HepG2 (cell line): ENCODE measurements around the gene FOXN3. TPM values are rescaled to one million over a fixed set of nuclear protein-coding genes. Genes with fewer than 3 reads are reported as not detected.

Experiments used
- ATAC-seq: fragments of 200-7000 bp; cut with Tn5 transposase; 3 replicates; pipeline ENCODE4 v1.9.1; 2020; ENCODE audit warnings: mild to moderate bottlenecking, moderate library complexity
- BruUV-seq: library from RNA; stranded (reverse); fragments of 400-500 nt; replicated peaks from 2 replicates; lab custom pipeline; 2021; lab: Mats Ljungman, UMichigan
- CTCF ChIA-PET: fragments of 300-600 bp; formaldehyde crosslinking; extraction: SDS; loops from one replicate; lab custom pipeline; 2021; ENCODE audit warnings: low total read pairs, inconsistent platforms, low intra/inter-chr PET ratio; lab: Yijun Ruan, JAX
- POLR2A ChIA-PET: fragments of 350-600 bp; sonication (Branson Sonifier 250); formaldehyde crosslinking; loops from one replicate; lab custom pipeline; 2020; ENCODE audit warnings: antibody characterized with exemption, inconsistent platforms; lab: Yijun Ruan, JAX
- DNase-seq: peaks from one replicate; pipeline ENCODE4 v3.0.0-alpha.2; 2015; ENCODE audit warnings: low spot score
- FAIRE-seq: peaks from 3 replicates; lab custom pipeline; 2011; peaks lifted over from hg19 to GRCh38; lab: Jason Lieb, UNC
- H2AFZ ChIP-seq: one replicate; pipeline ENCODE4 v1.6.1; 2011; ENCODE audit warnings: low read length, inconsistent platforms
- H3K27ac ChIP-seq: fragments of 300-600 bp; 3 replicates; pipeline ENCODE4 v1.8.0; 2011; ENCODE audit warnings: mixed run types, mild to moderate bottlenecking, mixed read lengths, low read length, inconsistent platforms; ENCODE audit not compliant: insufficient read depth; ENCODE audit errors: extremely low read length
- H3K27me3 ChIP-seq, 2 experiments: fragments of 200-600 bp in 1 of 2; 2 replicates in 1 of 2; 3 replicates in 1 of 2; pipeline versions ENCODE4 v1.6.0 to v1.8.0; 2011; ENCODE audit warnings: low read length in 2 of 2, mild to moderate bottlenecking in 2 of 2, moderate library complexity in 2 of 2, inconsistent platforms in 1 of 2; ENCODE audit not compliant: insufficient read depth in 2 of 2, control insufficient read depth in 1 of 2
- H3K36me3 ChIP-seq, 2 experiments: fragments of 200-600 bp in 1 of 2; replicated peaks in 1 of 2; 2 replicates in 1 of 2; 3 replicates in 1 of 2; pipeline versions ENCODE4 v1.5.1 to v1.8.0; 2011; ENCODE audit warnings: low read length in 2 of 2, inconsistent platforms in 1 of 2; ENCODE audit not compliant: insufficient read depth in 2 of 2, control insufficient read depth in 1 of 2
- H3K4me1 ChIP-seq: 2 replicates; pipeline ENCODE4 v1.5.1; 2012; ENCODE audit warnings: low read length, inconsistent platforms; ENCODE audit not compliant: insufficient read depth
- H3K4me2 ChIP-seq: 2 replicates; pipeline ENCODE4 v1.6.0; 2011; ENCODE audit warnings: low read depth, low read length, inconsistent platforms
- H3K4me3 ChIP-seq, 3 experiments: fragments of 200-600 bp in 1 of 3; sonication (generic), shearing (Covaris generic) in 1 of 3; replicated peaks in 1 of 3; 2 replicates each; pipeline ENCODE4 v1.5.1; 2011 to 2016; ENCODE audit warnings: low read length in 3 of 3, inconsistent platforms in 2 of 3, low read depth in 2 of 3, mild to moderate bottlenecking in 2 of 3, control low read depth in 1 of 3, mixed read lengths in 1 of 3; ENCODE audit not compliant: insufficient read depth in 1 of 3
- H3K79me2 ChIP-seq: one replicate; pipeline ENCODE4 v1.6.1; 2011; ENCODE audit warnings: low read length, inconsistent platforms; ENCODE audit not compliant: insufficient read depth
- H3K9ac ChIP-seq: 2 replicates; pipeline ENCODE4 v1.6.0; 2011; ENCODE audit warnings: mild to moderate bottlenecking, low read depth, low read length, inconsistent platforms; ENCODE audit not compliant: insufficient read depth
- H3K9me3 ChIP-seq: 2 replicates; pipeline ENCODE4 v1.5.1; 2012; ENCODE audit warnings: mild to moderate bottlenecking, low read length
- H4K20me1 ChIP-seq: 2 replicates; pipeline ENCODE4 v1.6.0; 2011; ENCODE audit warnings: inconsistent platforms, mild to moderate bottlenecking, low read length, moderate library complexity; ENCODE audit not compliant: insufficient read depth
- ATF6 ChIP-seq: sonication (generic); formaldehyde crosslinking; conservative IDR thresholded peaks from 2 replicates; pipeline ENCODE4 v1.4.0; 2020; ENCODE audit warnings: missing genetic modification reagents
- SMARCE1 ChIP-seq: fragments of 450-650 bp; IDR thresholded peaks from 2 replicates; pipeline ENCODE4 v1.6.1; 2017; ENCODE audit warnings: borderline replicate concordance
- SOX5 ChIP-seq: IDR thresholded peaks from 2 replicates; pipeline ENCODE4 v1.6.1; 2016; ENCODE audit warnings: borderline replicate concordance
- TEAD2 ChIP-seq: sonication (generic); formaldehyde crosslinking; IDR thresholded peaks from 2 replicates; pipeline ENCODE4 v1.9.0; 2021; ENCODE audit warnings: missing genetic modification reagents
- ZNF883 ChIP-seq: sonication (generic); formaldehyde crosslinking; IDR thresholded peaks from 2 replicates; pipeline ENCODE4 v1.5.1; 2020; ENCODE audit warnings: mild to moderate bottlenecking, missing genetic modification reagents; ENCODE audit errors: not compliant biosample characterization
- ZUFSP ChIP-seq: sonication (generic); formaldehyde crosslinking; IDR thresholded peaks from 2 replicates; pipeline ENCODE4 v1.9.0; 2021; ENCODE audit warnings: missing genetic modification reagents, mild to moderate bottlenecking, borderline replicate concordance
- WGBS: methylation state at CpG from one replicate; pipeline ENCODE4 v1.1.6; 2017; ENCODE audit warnings: low lambda C conversion rate; 5-methylcytosine and 5-hydroxymethylcytosine counted together
- in situ Hi-C: cut with HindIII; loops from 2 replicates; pipeline ENCODE4 v1.10.0; 2017; ENCODE audit warnings: low pct_unique_long_range_greater_than_20kb; ENCODE audit not compliant: extremely low pct_ligation_motif_present
- intact Hi-C: fragments of 100-400 bp; cut with micrococcal nuclease; formaldehyde crosslinking; loops from one replicate; pipeline ENCODE4 v1.10.0; 2022; ENCODE audit not compliant: unreplicated experiment
- polyA plus RNA-seq, 8 experiments: library from polyadenylated mRNA; depleted of rRNA in 3 of 8; stranded (reverse) in 7 of 8; unstranded in 1 of 8; fragments of >200 nt; fragmentation: Illumina TruSeq in 4 of 8; extraction: Trizol in 4 of 8; gene quantifications; 2 replicates each; pipeline versions ENCODE4 v1.2.1 to v1.2.3, GENCODE V29; 2011 to 2016; ENCODE audit warnings: low read depth in 4 of 8, missing spikeins in 1 of 8, mixed read lengths in 1 of 8; ENCODE audit not compliant: insufficient read depth in 1 of 8
- total RNA-seq, 5 experiments: library from RNA; depleted of rRNA; stranded (reverse); fragments of >200 nt; fragmentation: Illumina TruSeq; extraction: Trizol; gene quantifications; 2 replicates each; pipeline ENCODE4 v1.2.3, GENCODE V29; 2016; ENCODE audit warnings: low read depth in 1 of 5
- TF ChIP-seq, protein P1 (sequence below): sonication (generic); formaldehyde crosslinking; IDR thresholded peaks from 2 replicates; pipeline ENCODE4 v1.8.0; 2022; ENCODE audit warnings: mild to moderate bottlenecking, missing genetic modification reagents, moderate library complexity
- TF ChIP-seq, protein P2 (sequence below): fragments of 450-650 bp; IDR thresholded peaks from 2 replicates; pipeline ENCODE4 v1.6.1; 2016

FOXN3 gene
- total and polyA plus RNA-seq, 2 of the 13 experiments (the other 11 are each of a cell fraction or from before 2014, with no cell fraction given): 32.4 to 70.2 TPM

DNA sequence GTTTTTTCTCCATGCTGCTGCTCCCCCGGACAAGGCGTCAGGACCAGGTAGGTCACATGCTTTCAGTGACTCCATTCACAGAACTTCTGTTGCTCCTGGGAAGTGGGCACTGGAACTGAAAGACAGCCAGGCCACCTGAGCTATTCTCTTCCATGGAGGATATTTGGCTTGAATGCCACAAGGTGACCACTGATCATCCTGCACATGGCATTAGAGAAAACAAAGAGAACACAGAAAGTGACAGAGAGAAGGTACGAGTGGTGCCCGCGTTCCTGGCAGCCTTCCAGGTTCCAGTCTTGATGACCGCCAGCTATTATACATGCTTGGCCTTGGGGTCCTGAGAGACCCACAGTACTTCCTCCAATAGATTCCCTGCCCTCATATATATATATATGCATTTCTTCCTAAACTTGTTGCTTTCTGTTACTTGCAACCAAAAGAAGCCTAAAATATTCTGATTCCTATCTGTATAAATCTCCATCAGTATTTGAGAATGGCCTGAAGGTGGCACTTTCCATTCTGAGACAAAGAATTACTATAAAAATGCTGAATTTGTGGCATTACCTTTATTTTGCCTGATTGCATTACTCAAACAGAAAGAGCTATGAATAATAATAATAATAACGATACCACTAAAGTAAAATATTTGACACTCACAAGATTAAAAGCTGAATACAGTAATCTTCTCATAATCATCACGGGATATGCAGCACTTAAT lies 174.9 kb downstream of the FOXN3 start:
- H3K36me3 ChIP-seq: peaks cover 10 to 28% of the 10 kb centered on the region in 2 experiments
- peaks cover 37% of the 10 kb centered on the region for H3K79me2 ChIP-seq
- H3K9ac ChIP-seq: no peak overlapping the region
- ATAC-seq (no peak), FAIRE-seq (no peak)
- in situ Hi-C loops: loop anchor here (25.0 kb wide), 1 partner anchor 670 kb away; no protein-coding TSS in a partner anchor
- peaks cover 30% of the 10 kb centered on the region for H4K20me1 ChIP-seq
- POLR2A ChIA-PET: no interaction called here
- TF ChIP-seq ZNF883: no peak
- no peak for TF ChIP-seq SMARCE1
- TF ChIP-seq, protein P1, sequence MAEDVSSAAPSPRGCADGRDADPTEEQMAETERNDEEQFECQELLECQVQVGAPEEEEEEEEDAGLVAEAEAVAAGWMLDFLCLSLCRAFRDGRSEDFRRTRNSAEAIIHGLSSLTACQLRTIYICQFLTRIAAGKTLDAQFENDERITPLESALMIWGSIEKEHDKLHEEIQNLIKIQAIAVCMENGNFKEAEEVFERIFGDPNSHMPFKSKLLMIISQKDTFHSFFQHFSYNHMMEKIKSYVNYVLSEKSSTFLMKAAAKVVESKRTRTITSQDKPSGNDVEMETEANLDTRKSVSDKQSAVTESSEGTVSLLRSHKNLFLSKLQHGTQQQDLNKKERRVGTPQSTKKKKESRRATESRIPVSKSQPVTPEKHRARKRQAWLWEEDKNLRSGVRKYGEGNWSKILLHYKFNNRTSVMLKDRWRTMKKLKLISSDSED: no peak
- TF ChIP-seq, protein P2, sequence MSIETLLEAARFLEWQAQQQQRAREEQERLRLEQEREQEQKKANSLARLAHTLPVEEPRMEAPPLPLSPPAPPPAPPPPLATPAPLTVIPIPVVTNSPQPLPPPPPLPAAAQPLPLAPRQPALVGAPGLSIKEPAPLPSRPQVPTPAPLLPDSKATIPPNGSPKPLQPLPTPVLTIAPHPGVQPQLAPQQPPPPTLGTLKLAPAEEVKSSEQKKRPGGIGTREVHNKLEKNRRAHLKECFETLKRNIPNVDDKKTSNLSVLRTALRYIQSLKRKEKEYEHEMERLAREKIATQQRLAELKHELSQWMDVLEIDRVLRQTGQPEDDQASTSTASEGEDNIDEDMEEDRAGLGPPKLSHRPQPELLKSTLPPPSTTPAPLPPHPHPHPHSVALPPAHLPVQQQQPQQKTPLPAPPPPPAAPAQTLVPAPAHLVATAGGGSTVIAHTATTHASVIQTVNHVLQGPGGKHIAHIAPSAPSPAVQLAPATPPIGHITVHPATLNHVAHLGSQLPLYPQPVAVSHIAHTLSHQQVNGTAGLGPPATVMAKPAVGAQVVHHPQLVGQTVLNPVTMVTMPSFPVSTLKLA: no peak
- TF ChIP-seq ATF6: no peak
- TF ChIP-seq TEAD2 (CRISPR knock-in tag): no peak
- no peak for TF ChIP-seq ZUFSP (CRISPR knock-in tag)
- TF ChIP-seq SOX5 (CRISPR knock-in tag): no peak
- TF ChIP-seq, all 625 proteins: peak for 0
- Histone ChIP-seq H3K27ac (no peak overlapping the region), H2AFZ (no peak overlapping the region), H3K4me3 (no peak overlapping the region), H3K27me3 (no peaks in the 10 kb centered on the region), H3K4me2 (no peak overlapping the region), H3K4me1 (peaks cover 17% of the 10 kb centered on the region), H3K9me3 (no peaks in the 10 kb centered on the region)
- intact Hi-C loops: no loop called here
- WGBS: 97% methylated on average over 8 of the region's 8 CpGs
- no TSS peak for BruUV-seq
- DNase-seq: no peak
- CTCF ChIA-PET: no interaction called here
